Activated CD8-positive, alpha-beta memory T cell treated with anti-CD3 and anti-CD28 coated beads for 36 hours (primary cell): ENCODE data around the gene FOXP2. TPM values are rescaled to one million over a fixed set of nuclear protein-coding genes. Genes with fewer than 3 reads are reported as not detected.
"Not testable (repeated sequence)": the region's sequence is repeated elsewhere in the genome, so short reads cannot be mapped to it uniquely, and the experiment has no call there.

Experiments used
- CTCF ChIA-PET: fragments of 350-600 bp; sonication (Branson Sonifier 250); formaldehyde crosslinking; loops from one replicate; lab custom pipeline; 2021; ENCODE audit warnings: antibody characterized with exemption; lab: Charles Lee
- POLR2A ChIA-PET: fragments of 350-600 bp; sonication (Branson Sonifier 250); formaldehyde crosslinking; loops from one replicate; lab custom pipeline; 2021; ENCODE audit warnings: antibody characterized with exemption; lab: Charles Lee
- total RNA-seq, 2 experiments: library from RNA; stranded (reverse); gene quantifications; one replicate each; pipeline ENCODE4 v1.2.3, GENCODE V29; 2021

Gene FOXP2
- total RNA-seq, 2 experiments from 2014 or later: not detected

DNA sequence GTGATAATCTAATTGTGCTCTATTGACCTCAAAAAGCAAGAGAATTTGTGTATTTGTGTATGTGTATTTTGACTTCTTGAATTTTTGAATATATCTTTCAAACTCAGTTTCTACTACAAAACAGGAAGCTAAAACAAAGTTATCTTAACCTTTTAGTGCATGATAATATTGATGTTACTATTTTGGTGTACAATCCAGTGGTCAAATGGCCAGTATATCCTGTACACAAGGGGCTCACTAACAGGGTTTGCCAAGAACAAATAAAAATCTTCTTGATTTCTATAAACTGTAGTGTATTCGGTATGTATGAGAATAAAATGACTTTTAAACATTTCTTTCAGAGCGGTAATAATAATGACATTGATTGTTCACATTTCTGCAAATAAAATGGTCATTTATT is 69.6 kb downstream of the FOXP2 start:
- ChIA-PET POLR2A (no interaction called here), CTCF (no interaction called here)

DNA sequence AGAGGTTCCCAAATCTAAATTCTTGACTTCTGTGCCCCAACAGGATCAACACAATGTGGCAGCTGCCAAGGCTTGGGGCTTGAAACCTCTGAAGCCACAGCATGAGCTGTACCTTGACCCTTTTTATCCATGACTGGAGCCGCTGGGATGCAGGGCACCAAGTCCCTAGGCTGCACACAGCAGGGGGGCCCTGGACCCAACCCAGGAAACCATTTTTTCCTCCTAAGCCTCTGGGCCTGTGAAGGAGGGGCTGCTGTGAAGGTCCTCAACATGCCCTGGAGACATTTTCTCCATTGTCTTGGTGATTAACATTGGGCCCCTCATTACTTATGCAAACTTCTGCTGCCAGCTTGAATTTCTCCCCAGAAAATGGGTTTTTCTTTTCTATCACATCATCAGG is 72.6 kb downstream of the FOXP2 start:
- ChIA-PET POLR2A (no interaction called here), CTCF (no interaction called here)

DNA sequence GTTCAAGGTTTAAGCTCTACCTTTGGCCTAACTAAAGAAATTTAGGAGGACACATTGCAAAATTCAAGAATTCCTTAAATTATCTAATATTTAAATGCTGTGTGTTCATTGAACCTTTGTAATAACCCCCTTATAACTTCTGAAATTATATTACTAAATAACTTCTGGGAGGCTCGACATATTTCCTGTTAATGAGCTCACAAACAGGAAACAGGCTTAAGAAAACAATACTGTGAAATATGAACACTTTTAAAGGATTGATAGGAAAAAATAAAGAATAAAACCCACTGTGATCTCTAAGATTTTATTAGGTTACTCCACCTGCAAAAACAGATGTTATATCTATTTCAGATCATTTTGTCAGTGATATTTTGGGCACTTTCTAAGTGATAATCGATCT is 74.1 kb downstream of the FOXP2 start:
- ChIA-PET CTCF (no interaction called here), POLR2A (no interaction called here)

DNA sequence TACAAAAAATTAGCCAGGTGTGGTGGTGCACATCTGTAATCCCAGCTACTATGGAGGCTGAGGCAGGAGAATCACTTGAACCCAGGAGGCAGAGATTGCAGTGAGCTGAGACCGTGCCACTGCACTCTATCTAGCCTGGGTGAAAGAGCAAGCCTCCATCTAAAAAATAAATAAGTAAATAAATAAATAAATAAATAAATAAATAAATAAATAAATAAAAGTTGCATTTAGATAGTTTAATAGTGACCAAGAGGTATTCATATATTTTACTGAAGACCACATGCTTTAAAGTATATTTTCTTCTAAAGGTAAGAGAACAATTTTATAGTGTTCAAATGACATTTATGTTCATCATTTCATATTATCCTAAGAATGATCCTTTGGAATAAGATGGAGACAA is 82.9 kb downstream of the FOXP2 start:
- POLR2A ChIA-PET, CTCF ChIA-PET: not testable (repeated sequence)

- ChIA-PET POLR2A (no interaction called here), CTCF (no interaction called here)
These were observed 88.0 kb downstream of the FOXP2 start for GRCh38 chr7:114502454-114503254.

GRCh38 chr7:114504586-114504985 is 90.0 kb downstream of the FOXP2 start:
- POLR2A ChIA-PET: no interaction called here
- CTCF ChIA-PET: no interaction called here

DNA sequence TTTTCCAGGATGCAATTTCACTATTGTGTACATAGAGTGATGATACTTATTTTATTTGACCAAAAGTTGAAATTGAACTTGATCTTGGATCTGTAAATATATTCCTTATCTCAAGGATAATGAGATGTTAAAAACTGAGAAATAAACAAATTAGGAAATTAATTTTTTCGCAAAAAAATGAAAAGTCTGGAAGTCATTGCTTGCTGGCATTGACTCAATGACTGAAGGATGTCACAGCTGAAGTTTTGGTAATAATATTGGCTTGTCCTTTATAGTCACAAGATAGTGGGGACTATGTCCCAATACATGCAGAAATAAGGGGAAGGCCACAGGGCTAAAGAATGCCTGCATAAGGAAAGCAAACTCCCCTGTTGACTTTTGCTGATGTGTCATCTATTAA is 92.8 kb downstream of the FOXP2 start:
- ChIA-PET POLR2A (no interaction called here), CTCF (no interaction called here)

- CTCF ChIA-PET: no interaction called here
- POLR2A ChIA-PET: no interaction called here
These were observed 93.5 kb downstream of the FOXP2 start for GRCh38 chr7:114508086-114508485.

DNA sequence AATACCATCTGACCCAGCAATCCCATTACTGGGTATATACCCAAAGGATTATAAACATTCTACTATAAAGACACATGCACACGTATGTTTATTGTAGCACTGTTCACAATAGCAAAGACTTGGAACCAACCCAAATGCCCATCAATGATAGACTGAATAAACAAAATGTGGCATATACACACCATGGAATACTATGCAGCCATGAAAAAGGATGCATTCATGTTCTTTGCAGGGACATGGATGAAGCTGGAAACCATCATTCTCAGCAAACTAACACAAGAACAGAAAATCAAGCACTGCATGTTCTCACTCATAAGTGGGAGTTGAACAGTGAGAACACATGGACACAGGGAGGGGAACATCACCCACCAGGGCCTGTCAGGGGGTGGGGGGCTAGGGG is 96.2 kb downstream of the FOXP2 start:
- POLR2A ChIA-PET, CTCF ChIA-PET: not testable (repeated sequence)

DNA sequence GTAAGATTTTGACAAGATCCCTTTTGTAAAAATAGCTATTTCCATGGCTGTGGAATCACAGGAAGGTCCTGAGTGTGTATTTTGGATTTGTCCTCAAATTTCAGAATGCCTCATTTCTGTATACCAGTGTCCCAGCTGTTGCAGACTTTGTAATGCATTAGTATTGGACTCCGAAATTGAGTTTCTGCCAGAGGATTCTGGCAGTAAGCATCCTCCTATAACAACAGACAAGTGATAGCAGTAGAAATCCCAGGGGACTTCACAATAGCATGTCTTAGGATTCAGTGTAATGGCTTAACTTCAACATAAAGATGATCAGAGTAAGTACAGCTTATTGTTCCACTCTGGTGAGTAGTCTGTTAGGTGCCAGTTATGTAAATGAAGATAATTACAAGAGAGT is 104.6 kb downstream of the FOXP2 start:
- POLR2A ChIA-PET: no interaction called here
- CTCF ChIA-PET: no interaction called here

DNA sequence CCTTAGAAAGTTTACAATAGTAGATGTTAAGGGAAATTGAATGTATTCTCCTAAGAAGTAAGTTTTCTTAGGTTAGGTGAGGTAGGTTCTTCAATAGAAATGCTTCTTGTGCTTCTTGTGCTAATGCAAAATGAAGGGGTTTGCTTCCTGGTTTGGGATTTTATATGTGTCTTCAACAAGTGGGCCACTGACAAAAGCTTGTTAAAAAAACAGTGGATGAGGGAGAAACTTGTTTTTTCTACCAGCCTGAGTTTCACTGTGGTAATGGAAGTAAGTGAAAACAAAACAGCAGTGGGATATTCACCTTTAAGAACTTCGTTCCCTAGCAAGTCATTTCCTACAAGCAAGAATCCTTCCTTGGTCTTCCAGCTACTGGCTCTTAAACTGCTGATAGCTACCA is 107.5 kb downstream of the FOXP2 start:
- ChIA-PET CTCF (no interaction called here), POLR2A (no interaction called here)

DNA sequence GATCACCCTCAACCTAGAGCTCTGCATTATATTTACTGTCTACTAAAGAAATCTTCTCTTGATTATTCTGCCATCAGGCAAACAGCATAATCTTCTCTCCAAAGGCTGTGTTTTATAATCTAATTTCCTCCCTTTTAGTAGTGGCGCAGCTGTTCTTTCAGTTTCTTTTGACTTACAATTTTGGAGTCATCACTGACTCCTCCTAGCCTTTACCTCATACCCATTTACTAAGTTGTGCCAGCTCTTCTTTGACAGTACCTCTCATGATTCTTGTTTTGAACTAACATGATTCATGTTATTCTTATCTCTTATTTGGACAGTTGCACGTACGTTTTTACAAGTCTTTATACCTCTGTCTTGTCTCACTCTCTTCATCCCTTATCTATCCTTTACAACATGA is 113.0 kb downstream of the FOXP2 start:
- CTCF ChIA-PET: no interaction called here
- POLR2A ChIA-PET: no interaction called here

DNA sequence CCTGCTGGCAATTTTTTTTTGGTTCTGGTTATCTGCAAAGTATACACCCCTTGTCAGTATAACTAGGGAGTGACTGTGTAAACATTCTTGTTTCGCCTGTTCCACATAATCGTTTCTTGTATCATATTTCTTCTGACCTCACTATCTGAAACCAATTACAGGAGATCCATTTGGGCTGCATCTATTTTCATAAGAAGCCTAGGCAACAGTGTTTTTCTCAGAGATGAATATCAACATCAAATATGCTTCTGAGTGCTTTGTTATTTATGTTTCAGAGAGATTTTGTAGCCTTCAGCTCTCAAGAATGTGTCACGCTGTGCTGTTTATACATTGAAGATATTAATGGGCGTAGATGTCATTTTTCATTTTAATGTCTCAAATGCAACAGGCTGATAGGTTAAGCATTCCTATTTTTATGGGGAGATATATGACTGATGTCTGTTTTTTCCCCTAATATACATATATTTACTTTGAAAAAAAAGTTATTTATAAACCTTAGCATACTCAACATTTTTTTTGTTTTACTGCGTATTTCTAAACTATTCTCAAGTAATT is 115.5 kb downstream of the FOXP2 start:
- ChIA-PET CTCF (no interaction called here), POLR2A (no interaction called here)

- ChIA-PET POLR2A (no interaction called here), CTCF (no interaction called here)
These were observed 116.7 kb downstream of the FOXP2 start for GRCh38 chr7:114531326-114531725.

DNA sequence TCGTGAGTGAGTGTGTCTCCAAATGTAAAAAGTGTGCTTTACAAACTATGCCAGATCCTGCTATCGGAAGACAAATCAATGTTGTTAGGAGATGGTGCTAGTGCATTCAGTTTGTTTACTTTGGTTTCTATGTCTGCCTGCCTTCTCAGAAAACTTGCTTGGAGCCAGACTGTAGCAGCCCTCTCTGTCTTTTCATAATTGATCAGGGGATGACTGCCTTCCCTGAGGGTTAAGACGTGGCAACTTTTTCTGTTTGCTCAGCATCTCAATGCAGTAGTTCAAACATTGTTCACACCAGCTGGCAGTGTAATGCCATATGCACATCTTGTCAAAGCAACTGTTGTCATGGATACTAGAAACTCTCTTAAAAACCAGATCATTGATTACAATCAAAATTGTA is 118.5 kb downstream of the FOXP2 start:
- CTCF ChIA-PET: no interaction called here
- POLR2A ChIA-PET: no interaction called here

DNA sequence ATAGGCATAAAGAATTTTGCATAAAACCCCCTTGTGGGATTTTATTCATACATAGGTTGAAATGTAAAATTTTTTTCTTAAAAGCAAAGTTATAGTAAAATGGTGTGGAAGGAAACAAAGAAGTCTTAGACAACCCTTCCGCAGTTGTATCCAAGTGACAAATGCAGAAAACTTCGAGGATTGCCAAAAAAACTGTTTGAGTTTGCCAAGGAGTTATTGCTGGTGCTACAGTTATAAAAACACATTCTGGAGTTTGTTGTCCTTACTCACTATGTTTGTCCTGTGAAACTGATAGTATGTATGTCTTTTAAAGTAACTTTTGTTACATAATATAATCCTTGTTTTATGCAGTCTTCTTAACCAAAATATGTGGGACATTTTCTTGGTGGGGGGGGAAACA is 120.3 kb downstream of the FOXP2 start:
- ChIA-PET CTCF (no interaction called here), POLR2A (no interaction called here)

- POLR2A ChIA-PET: no interaction called here
- CTCF ChIA-PET: no interaction called here
These were observed 125.0 kb downstream of the FOXP2 start for GRCh38 chr7:114539575-114539974.

GRCh38 chr7:114540291-114540690 is 125.7 kb downstream of the FOXP2 start:
- CTCF ChIA-PET: no interaction called here

DNA sequence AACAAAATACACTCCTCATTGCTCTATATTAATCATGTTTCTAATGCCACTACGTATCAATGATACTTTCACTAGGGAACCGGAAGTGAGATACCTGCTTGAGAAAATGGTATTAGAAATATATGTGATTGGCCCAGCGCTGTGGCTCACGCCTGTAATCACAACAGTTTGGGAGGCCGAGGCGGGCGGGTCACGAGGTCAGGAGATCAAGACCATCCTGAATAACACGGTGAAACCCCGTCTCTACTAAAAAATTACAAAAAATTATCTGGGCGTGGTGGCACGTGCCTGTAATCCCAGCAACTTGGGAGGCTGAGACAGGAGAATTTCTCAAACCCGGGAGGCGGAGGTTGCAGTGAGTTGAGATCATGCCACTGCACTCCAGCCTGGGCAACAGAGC is 132.7 kb downstream of the FOXP2 start:
- POLR2A ChIA-PET, CTCF ChIA-PET: not testable (repeated sequence)

More at GRCh38 chr7:114540291-114540690, 125.7 kb downstream of the FOXP2 start:
- POLR2A ChIA-PET: no interaction called here

DNA sequence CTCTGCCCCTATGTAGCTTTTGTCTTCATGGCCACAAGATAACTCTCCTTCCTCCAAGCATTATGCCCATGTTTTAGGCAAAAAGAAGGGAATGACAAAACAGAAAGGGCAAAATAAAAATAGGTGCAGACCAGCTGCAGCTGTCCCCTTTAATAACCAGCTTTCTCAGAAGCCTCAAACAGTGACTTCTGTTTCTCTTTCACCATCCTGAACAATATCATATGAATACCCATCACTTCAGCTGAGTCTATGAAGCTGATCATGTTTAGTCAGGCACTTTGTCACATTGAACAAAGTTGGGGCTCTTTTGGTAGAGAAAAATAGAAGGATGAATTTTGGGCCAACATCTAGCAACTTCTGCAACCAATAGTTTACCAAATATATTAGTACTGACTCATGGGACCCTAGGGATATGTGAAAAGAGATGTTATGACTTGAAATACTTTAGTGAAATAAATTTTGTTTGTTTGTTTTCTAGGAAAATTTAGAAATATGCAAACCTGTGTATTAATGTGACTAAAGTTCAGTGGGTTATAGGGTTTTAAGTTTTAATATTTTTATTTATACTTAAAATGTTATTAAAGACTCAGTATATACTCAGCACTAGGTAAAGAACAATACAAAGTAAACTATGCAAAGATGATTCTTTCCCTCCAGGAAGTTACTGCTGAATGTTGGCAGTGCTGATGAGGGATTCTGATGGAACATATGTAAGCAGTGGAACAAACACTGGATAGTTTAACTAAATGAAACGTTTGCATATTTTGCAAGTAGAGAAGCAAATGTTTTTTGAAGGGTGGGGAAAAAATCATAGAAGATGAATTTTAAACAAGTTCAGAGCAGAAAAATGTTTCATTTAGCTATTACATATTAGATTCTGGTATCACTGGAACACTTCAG is 133.7 kb downstream of the FOXP2 start:
- CTCF ChIA-PET: no interaction called here
- POLR2A ChIA-PET: no interaction called here
